GM06990 (cell line): ENCODE results near the gene GAS2L1.

Source experiments
- DNase-seq: peaks from one replicate; pipeline ENCODE4 v3.0.0-alpha.2; 2011; ENCODE audit not compliant: insufficient read length; ENCODE audit errors: extremely low read depth
- H3K27me3 ChIP-seq: replicated peaks from 2 replicates; pipeline ENCODE4 v1.6.0; 2011; ENCODE audit warnings: low read length; ENCODE audit not compliant: control insufficient read depth, insufficient read depth
- H3K36me3 ChIP-seq: 2 replicates; pipeline ENCODE4 v1.5.1; 2011; ENCODE audit warnings: low read length; ENCODE audit not compliant: control insufficient read depth, insufficient read depth
- H3K4me3 ChIP-seq: replicated peaks from 2 replicates; pipeline ENCODE4 v1.5.1; 2011; ENCODE audit warnings: low read depth, mild to moderate bottlenecking, control low read depth, low read length
- CTCF ChIP-seq: IDR thresholded peaks from 2 replicates; pipeline ENCODE4 v1.5.1; 2011; ENCODE audit warnings: low read length, control low read depth, mild to moderate bottlenecking, inconsistent platforms; ENCODE audit not compliant: insufficient read depth, poor library complexity, severe bottlenecking

Gene GAS2L1

DNA sequence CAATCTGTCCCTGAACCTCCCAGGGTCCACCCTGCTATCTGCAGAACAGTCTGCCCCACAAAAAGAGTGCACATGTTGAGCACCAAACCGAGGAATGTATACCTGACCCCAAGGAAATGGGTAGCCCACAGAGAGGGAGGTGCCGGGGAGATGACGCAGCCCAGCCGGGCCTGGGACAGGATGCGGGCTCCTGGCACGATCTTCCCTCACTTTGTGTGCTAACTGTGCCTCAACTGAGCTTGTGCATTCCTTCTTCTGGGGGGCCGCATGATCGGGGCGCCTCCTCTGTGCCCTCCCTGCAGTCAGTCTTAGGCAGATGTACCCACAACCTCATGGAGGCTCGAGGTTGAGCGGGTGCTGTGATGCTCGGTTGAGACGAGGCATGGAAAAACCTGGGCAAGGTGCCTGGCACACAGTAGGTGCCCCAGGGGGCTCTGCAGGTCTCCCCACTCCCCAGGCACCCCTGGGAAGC, 2.4 kb downstream of the GAS2L1 start:
- no peak for TF ChIP-seq CTCF
- Histone ChIP-seq H3K4me3 (no peak overlapping the region), H3K36me3 (no peaks in the 10 kb centered on the region), H3K27me3 (no peaks in the 10 kb centered on the region; the same call in 1 of the 2 replicates)
- no peak for DNase-seq

DNA sequence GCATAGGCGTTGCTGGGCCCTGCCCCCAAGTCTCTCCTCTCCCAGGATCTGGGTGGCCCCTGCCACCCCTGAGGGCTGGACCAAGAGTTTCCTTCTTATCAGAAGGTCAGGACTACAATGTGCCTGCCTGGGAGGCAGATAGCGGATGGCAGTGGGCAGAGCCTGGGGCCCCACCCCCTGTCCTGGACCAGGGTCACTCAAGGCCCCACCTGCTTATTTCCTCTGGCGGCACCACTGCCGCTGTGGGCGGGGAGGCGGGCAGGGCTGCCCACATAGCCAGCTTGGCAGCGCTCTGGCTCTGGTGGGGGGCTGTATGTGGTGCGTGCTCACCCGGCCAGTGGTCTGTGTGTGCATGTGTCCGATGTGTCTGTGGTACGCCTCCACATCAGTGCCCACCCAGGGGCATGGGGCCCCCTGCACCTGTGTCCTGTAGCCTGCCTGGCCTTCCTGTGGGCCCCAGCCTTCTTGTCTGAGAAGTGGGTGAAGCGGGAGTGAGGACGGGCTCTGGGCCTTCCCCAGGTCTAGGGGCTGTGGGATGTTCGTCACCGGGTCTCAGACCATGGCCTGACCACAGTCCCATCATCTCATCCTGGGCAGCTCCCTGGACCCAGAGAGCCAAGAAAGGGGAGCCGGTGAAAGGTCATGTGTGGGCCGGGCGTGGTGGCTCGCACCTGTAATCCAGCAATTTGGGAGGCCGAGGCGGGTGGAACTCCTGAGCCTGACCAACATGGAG, 3.0 kb downstream of the GAS2L1 start:
- no peak for DNase-seq
- Histone ChIP-seq H3K4me3 (no peak overlapping the region), H3K27me3 (peaks cover 1% of the 10 kb centered on the region), H3K36me3 (no peaks in the 10 kb centered on the region)
- TF ChIP-seq CTCF = no peak

DNA sequence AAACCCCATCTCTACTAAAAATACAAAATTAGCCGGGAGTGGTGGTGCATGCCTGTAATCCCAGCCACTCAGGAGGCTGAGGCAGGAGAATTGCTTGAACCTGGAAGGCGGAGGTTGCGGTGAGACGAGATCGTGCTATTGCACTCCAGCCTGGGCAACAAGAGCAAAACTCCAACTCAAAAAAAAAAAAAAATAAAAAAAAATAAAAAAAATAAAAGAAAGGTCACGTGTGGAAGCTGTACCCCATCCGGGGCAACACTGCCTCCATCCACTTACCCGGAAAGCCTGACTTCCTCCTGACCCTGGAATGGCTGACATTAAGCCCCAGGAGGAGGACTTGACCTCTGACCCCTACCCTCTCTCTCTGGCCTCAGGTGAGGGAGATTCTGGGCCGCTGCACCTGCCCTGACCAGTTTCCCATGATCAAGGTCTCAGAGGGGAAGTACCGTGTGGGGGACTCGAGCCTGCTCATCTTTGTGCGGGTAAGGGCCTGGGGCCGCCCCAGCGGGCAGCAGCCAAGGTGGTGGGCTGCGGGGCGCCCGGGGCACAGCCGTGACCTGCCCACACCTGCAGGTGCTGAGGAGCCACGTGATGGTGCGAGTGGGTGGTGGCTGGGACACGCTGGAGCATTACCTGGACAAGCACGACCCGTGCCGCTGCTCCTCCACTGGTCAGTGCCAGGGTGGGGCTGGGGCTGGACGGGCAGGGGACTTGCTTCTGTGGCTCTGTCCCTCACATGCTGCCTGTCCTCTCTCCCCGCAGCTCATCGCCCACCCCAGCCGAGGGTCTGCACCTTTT, 3.8 kb downstream of the GAS2L1 start:
- no peak for TF ChIP-seq CTCF
- Histone ChIP-seq H3K27me3 (peaks cover 1% of the 10 kb centered on the region), H3K36me3 (no peaks in the 10 kb centered on the region)

GRCh38 chr22:29310863-29311339, 4.5 kb downstream of the GAS2L1 start:
- Histone ChIP-seq H3K27me3 (peaks cover 1% of the 10 kb centered on the region), H3K36me3 (no peaks in the 10 kb centered on the region), H3K4me3 (no peak overlapping the region)
- no peak for TF ChIP-seq CTCF
- no peak for DNase-seq

More for the DNA sequence above, 3.8 kb downstream of the GAS2L1 start:
- no peak for DNase-seq
- no peak overlapping the region for H3K4me3 ChIP-seq

DNA sequence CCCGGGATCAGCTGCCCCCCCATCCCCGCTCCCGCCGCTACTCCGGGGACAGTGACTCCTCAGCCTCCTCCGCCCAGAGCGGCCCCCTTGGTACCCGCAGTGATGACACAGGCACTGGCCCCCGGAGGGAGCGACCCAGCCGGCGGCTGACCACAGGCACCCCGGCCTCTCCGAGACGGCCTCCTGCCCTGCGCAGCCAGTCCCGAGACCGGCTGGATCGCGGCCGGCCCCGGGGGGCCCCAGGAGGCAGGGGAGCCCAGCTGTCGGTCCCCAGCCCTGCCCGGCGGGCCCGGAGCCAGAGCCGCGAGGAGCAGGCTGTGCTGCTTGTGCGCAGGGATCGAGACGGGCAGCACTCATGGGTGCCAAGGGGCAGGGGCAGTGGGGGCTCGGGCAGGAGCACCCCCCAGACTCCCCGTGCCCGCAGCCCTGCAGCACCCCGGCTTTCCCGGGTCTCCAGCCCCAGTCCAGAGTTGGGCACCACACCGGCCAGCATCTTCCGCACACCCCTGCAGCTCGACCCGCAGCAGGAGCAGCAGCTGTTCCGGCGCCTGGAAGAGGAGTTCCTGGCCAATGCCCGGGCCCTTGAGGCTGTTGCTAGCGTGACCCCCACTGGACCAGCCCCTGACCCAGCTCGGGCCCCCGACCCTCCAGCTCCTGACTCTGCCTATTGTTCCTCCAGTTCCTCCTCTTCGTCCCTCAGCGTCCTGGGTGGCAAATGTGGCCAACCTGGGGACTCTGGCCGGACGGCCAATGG, 5.2 kb downstream of the GAS2L1 start:
- Histone ChIP-seq H3K27me3 (peaks cover 1% of the 10 kb centered on the region), H3K4me3 (no peak overlapping the region), H3K36me3 (no peaks in the 10 kb centered on the region)
- DNase-seq = no peak
- TF ChIP-seq CTCF = no peak
